GM18870 (cell line): Measurements from ENCODE around the gene MGAT5B.
"Not testable (repeated sequence)": the region's sequence is repeated elsewhere in the genome, so short reads cannot be mapped to it uniquely, and the experiment has no call there.

ENCODE experiments used
- ATAC-seq: cut with Tn5 transposase; IDR thresholded peaks from one replicate; pipeline ENCODE4 v1.9.1; 2021; ENCODE audit warnings: moderate library complexity; ENCODE audit not compliant: unreplicated experiment

MGAT5B gene

DNA sequence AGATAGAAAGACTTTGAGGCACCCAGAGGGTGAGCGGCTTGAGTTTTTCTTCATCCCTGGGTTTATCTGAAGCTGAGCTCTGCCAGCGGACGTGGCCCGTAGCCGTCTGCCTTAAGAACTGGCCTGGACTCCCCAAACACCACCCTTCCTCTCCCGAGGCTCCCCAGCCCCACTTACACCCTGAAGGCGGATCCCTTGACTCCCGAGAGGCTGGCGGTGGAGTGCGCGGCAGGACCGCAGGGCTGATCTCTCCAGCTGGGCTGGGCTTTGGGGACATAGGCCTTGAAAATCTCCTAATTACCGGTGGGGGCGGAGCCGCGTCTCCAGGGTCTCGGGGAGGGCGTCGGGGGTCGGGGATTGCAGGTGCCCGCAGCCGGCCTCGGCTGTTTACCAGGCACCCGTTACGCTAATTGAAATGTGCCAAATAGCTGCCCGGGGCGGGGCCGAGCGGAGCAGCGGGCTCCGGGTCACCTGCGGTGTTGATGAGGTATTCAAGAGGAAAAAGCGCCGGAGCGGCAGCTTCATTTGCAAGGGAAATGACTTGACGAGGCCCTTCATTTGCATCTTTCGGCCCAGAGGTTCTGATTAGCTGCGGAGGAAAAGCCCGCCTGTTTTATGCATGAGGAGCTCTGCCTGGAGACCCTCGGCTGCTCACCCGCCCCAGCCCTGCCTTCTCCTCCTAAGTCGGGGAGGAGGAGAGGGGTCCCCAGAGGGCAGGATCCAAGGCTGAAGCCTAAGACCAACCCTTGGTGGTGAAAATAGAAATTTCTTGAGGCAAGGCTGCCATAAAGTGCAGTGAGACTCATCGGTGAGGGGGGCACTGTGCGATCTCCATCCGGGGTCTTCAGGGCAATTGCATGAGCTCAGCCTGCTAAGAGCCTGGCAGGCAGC is 100.7 kb downstream of the MGAT5B start:
- ATAC-seq, result no peak

DNA sequence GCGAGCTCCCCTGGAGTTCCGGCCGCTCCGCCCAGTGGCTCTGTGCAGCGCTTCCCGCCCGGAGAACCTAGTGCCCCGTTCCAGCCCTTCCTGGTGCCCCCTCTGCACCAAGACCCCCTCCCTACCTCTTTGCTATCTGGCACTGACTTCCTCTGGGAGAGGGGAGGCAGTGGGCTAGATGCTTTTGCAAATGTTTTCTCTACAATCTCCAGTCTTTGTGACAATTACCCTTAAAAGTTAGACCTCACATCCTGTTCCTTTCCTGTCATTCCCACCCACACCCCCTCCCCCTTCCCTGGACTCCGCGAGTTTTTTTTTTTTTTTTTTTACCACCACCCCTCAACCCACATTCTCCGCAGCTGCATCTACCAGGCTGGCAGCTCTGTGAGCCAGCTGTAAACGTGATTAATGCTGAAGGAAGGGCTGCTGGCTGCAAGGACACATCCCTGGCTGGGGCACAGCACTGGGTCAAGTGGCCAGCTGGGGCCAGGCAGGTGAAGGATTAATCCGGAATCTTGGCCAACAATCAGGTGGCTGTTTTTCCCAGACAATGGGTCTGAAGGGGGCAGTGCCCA is 101.5 kb downstream of the MGAT5B start:
- no peak for ATAC-seq

DNA sequence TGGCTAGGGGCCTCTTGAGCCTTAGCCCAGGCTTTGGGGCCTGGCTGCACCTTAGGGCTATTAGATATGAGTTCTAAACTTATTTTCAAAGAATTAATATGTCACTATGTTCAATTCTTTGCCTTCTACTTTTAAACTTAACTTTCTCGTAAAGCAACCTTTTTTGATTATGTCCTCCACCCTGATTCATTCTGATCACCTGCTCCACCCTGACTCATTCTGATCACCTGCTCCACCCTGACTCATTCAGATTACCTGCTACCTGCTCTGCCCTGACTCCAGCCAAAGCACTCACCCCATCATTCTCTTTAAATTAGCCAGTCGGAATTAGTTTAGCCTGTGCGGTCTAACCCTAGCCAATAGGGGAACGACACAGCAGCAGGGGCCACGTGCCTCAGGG is 102.0 kb downstream of the MGAT5B start:
- not testable (repeated sequence) for ATAC-seq

DNA sequence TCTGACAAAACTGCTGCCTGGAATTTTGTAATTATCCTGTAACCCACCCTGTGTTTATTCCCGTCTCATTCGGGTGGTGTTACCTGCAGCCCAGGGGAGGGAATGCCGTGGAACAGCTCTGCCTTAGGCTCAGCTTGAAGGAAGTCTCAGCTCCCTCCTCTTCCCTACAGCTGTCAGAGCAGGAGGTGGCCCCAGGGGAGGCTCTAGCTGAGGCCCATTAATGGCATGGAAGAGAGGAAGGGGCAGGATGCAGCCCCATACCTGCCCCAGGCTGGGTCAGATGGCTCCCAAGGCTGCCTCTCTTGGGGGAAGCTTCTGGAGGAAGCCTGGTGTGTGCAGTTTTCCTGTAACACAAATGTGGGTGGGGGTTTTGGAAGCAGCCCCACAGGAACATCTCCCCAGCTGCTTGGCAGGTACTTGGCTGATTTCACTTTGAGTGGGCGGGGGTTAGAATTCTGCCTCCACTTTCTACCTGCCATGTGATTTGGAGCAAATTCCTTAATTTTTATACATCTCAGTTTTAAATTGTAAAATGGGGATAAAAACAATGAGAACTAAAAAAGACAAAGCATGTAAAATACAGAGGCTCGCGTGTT is 103.9 kb downstream of the MGAT5B start:
- ATAC-seq, result no peak

DNA sequence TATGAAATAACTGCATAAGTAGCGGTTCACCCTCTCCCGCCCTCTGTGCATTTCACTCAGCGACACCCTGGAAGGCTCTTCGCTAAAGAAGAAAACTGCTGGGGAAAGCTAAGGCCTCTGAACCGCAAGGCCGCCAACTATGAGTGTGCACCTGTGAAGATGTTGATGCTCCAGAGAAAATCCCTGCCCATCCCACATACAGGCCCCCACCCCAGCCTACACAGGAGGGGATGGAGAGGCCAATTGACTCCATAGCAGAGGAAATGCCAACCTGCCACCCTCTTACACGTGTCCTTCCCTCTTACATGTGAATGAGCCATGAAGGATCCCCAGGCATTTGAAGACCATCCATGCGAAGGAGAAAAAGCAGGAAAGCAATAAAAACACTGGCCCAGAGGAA is 104.8 kb downstream of the MGAT5B start:
- no peak for ATAC-seq

DNA sequence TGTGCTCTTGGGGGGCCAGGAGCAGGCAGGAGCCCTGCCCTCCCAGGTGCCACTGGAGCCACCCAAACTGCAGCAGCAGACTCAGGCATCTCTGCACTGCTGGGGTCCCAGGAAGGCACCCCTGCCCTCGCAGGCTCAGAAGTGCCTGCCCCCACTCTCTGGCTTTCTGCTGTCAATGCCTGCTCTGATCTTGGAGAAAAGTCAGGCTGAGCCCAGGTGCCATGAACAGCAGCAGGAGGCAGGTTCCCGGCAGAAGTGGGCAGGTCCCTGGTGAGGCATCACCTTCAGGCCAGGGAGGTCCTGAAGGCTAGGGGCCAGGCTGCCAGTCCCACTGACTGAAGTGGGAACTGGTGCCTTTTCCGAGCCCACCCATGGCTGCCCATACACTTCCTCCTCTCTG is 106.5 kb downstream of the MGAT5B start:
- ATAC-seq, result no peak

DNA sequence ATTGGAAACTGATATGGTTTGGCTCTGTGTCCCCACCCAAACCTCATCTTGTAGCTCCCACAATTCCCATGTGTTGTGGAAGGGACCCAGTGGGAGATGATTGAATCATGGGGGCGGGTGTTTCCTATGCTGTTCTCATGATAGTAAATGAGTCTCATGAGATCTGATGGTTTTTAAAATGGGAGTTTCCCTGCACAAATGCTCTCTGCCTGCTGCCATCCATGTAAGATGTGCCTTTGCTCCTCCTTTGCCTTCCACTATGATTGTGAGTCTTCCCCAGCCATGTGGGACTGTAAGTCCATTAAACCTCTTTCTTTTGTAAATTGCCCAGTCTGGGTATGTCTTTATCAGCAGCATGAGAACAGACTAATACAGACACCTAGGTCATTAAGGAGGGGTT is 109.8 kb downstream of the MGAT5B start:
- ATAC-seq, result not testable (repeated sequence)

DNA sequence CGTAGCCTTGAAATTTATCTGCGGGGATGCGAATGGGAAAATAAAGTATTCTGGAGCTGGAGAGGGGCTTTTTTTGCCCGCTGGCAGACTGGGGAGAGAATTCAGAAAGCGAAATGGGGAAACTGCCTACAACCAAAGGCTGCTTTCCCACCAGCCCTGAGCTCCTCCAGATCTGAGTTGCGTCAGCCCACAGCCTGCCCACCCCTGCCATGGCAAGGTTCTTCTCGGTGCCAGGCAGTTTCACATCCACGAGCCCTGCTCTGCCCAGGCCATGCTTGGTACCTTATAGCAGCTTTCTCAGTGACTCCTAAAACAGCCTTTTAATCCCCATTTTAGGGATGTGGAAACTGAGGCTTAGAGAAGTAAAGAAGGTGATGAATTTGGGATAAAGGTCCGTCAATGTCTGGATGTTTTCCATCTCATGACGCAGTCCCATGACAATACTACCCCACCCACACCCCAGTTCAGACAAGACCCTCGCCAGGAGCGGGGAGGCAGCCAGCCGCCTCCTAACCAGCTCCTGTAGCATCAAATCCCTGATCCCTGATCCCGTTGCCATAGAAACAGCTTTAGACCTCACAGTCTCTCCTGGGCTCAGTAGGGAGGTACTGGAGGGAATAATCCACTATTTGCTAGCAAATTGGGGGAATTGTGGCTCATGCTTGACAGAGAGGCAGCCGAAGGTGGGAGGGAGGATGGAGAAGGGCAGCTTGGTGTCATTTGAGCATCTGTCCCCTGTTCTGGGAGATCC is 113.5 kb downstream of the MGAT5B start:
- ATAC-seq, result no peak

DNA sequence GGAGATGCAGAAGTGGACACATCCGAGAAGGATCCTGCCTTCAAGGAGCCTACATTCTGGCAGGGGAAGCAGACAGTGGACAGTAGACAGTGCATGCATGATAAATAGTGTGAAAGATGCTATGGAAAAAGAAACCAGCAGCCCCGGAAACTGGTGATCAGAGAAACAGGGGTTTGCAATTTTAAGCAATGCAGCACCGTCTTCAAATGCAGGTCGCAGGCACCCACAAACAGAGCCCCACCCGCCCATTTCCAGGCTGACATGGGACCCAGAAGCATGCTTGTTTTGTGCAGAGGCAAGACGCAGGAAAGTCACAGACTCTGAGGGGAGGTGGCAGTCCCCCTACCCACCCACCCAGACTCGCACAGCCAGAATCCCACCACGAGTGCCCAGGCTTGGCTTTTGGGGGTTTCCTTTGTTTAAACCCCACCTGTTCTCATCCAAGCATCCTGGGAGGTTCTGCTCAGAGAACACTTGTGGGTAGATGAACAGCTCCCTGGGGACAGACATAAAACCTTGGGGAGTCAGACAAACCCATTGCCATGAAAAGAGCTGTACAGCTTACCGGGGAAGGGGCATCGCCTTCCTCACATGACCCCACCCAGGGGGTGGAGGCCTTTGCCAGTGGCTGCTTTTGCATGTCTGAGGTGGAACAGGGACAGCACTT is 114.3 kb downstream of the MGAT5B start:
- ATAC-seq, result no peak

DNA sequence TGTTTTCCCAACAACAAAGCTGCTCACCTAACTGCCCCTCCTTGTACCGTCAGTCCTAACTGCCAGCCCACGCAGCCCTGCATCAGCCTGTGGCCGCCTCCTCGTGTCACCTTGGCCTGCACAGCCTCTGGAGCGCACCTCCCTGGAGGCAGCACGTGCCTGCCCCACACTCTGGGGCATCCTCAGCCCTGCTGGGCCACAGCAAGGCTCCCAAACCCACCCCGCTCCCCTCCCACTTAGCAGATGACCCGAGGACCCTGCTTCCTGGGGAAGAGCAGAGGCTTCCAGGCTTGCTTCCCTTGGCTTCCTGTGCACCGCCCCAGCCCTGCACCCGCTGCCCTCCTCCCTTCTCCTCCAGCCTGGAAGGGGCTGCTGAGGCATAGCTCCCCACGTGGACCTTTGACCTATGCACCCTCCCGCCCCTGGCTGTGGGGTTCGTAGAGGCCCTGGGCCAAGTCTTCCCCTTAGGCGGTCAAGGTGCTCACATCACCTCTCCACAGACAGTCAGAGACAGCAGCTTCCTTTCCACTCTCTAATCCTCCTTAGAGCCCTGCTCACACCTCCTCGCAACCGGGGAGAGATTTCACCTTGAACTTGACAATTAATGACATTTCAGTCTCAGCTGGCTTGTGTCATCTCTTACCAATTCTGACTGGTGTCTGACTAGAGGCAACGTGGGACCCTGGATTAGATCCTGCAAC is 115.0 kb downstream of the MGAT5B start:
- ATAC-seq, result no peak

DNA sequence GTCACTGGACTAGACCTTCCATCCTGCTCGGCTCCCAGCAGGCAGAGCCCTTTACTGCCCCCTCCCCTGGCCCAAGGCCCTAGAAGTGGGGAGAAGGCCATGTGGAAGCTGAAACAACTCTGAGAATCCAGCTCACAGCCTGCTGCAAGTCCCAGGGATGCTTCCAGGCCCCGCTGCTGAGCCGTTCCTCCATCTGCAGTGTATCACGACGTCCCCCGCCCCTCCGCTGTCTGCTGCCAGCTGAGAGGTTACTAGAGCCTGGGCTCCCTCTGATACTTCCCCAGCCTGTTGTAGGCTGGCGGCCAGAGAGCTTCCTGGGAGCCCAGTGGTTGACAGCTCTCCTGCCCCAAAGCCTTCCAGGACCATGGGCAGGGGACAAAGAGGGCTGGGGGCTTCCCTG is 118.2 kb downstream of the MGAT5B start:
- ATAC-seq, result no peak

DNA sequence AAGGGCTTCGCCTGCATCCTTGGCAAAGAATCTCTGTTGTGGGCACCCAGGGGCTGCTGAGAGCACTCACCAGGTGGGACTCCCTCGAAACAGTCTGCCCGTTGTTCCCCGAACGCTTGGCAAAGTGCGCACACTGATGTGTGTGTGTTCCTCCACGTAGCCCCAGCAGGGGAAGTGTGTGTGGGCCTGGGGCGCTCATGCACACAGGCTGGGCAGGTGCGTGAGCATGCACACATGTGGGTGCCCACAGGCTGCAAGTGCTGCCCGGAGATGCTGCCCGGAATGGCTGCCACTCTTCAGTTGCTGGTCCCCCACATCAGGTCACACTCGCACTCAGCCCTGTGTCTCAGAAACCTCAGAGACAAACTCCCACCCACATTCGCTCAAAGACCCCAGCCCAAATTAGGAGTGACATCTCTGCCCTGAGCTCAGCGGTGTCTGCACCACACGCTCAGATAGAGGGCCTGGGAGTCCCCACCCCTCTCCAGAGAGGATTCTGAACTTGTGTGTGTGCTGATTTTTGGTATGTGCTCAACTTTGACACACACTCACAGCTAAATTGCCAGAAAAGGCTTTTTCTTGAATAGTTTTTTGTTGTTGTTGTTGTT is 119.4 kb downstream of the MGAT5B start:
- ATAC-seq, result no peak

DNA sequence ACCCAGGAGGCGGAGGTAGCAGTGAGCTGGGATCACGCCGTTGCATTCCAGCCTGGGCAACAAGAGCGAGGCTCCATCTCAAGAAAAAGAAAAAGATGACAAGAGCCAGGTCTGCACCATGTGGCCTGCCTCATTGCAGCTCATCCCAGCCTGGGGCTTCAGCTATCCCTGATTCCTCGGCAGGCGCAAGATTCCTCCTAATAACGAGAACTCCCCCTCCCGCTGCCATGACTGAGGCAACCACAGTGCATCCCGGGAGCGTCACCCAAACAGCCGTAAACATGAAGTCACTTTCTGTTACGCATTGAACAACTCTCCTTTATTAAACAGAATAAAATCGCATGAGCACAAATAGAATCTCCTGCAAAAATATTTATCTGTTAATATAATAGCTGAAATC is 120.6 kb downstream of the MGAT5B start:
- ATAC-seq, result no peak

DNA sequence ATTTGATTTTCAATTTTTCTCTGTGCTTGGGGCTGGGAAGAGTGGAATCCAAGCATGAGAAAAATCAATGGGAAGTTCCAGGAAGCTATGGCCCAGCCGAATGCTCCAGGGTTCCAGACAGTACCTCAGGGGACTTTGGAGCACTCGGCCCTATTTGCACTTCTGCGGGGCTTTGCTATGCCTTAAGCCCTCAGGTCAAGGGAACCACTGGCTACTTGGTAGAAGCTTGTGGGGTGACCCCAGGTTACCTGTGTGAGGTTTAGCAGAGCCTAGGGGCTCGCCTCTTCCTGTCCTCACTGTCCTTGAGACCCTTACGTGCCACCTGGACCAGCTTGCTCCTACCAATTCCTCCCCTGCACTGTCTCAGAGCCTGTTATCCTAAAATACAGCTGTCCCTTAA is 121.3 kb downstream of the MGAT5B start:
- no peak for ATAC-seq

DNA sequence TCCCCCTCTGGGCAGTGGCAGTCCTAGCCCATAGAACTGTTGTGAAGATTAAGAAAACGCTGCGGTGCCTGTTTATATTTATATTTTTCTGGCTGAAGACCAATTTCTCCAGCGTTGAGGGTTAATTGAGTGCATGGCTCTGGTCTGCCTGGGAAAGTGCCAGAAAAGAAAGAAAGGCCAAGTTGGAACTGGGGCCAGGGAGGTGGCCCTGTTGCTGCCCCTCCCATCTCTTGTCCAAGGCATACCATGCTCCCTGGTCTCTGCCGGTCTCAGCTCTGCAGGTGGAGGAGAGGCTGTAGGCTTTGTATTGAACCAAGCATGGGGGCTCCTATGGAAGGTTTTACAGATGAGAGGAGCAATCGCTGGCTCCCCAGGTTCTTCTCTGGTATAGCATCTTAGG is 124.7 kb downstream of the MGAT5B start:
- ATAC-seq, result no peak

DNA sequence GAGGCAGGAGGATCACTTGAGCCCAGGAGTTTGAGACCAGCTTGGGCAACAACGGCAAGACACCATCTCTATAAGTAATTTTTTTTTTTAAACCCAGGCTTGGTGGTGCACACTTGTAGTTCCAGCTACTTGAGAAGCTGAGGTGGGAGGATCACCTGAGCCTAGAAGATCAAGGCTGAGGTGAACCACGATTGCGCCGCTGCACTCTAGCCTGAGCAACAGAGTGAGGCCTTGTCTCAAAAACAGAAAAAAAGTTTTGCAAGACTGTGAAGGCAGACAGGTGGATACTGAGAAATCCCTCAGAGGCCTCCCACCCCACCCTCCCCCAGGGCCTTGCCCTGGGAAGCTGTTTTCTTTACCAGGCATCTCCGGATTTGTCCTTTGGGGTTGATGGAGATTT is 125.4 kb downstream of the MGAT5B start:
- ATAC-seq, result no peak

DNA sequence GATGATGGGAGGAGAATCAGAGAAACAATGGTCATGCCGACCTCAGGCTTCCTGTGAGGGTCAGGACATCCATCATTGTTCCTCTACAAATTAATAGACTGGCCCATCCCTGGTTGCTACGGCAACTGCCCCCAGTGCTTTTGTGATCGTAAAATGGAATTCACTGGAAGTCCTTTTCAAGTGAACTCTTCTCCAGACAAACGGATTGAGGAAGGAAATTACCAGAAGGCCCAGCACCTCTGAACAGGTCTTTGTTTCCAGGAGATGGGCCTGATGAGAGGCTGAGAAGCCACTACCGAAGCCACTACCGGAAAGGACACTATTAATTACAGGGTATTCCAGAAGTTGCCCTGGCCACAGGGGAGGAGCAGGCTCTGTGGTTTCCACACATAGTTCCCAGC is 126.0 kb downstream of the MGAT5B start:
- ATAC-seq, result no peak

DNA sequence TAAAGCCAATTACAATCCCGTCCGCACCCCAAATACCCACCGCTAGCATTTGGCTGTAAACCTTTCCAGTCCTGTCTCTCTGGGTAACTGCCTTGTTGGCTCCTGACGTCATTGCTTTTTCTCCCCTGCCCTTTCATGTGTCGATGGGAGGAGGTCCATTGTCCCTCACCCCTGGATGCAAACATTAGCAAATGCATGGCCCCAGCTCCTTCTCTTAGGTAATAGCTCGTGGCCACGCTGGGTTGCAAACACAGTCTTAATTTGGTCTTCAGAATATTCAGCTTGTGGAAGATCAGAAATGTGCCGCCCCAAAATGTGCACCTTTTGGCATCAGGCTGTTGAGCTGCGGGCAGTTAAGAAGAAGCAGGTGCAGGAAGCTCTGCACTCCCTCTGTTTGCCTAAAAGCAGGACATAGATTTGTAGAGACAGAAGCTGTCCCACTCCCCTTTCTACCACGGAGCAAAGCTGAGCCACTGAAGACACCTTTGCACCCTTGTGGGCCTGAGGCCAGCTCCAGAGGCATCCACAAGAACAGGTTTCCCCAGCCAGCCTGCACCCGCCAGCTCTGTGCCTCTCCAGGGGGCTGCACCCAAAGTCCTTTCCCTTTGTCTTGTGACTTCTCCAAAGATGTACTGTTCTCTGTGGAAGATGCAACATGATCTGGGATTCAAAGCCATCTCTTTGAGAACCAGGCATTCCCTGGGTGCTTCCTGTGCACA is 127.3 kb downstream of the MGAT5B start:
- no peak for ATAC-seq
